ENCODE measurements around the gene ABRAXAS1. TPM values are rescaled to one million over a fixed set of nuclear protein-coding genes. Genes with fewer than 3 reads are reported as not detected.

The ABRAXAS1 gene
- polyA plus RNA-seq, 1 of the 3 experiments (the other 2 are of a cell fraction): 4.9 TPM

- TF ChIP-seq EP300 (IDR thresholded peaks at IDR 0.05; ENCODE audit: borderline replicate concordance in 1 of 2, low read depth in 1 of 2, low read length in 1 of 2) (no peak), MEF2A (IDR thresholded peaks at IDR 0.05; ENCODE audit: borderline replicate concordance, low read depth) (no peak), PBX3 (IDR thresholded peaks at IDR 0.05) (no peak), FOXM1 (IDR thresholded peaks at IDR 0.05; ENCODE audit: low read depth) (no peak), REST (IDR thresholded peaks at IDR 0.05; ENCODE audit: low read depth, low read length) (no peak), GABPA (IDR thresholded peaks at IDR 0.05; ENCODE audit: low read depth) (no peak), FOXJ3 (CRISPR knock-in tag; IDR thresholded peaks at IDR 0.05) (no peak), EZH2phosphoT487 (IDR thresholded peaks at IDR 0.05; ENCODE audit: borderline replicate concordance, low read depth) (no peak), GATA2 (CRISPR knock-in tag; IDR thresholded peaks at IDR 0.05) (no peak), RAD21 (IDR thresholded peaks at IDR 0.05; ENCODE audit: low read length) (no peak), NFIC (IDR thresholded peaks at IDR 0.05; ENCODE audit: borderline replicate concordance) (no peak), RCOR1 (IDR thresholded peaks at IDR 0.05; ENCODE audit: low read length) (no peak), ZBTB33 (IDR thresholded peaks at IDR 0.05; ENCODE audit: borderline replicate concordance, low read depth) (no peak), POLR2AphosphoS5 (IDR thresholded peaks at IDR 0.05; ENCODE audit: low read depth, low read length) (no peak), FOSL2 (IDR thresholded peaks at IDR 0.05; ENCODE audit: borderline replicate concordance, low read depth) (no peak)
- H3K27ac ChIP-seq (ENCODE audit: low read depth in 2 of 2, low read length in 1 of 2): no peak overlapping the region
- POLR2A ChIA-PET: no interaction called here
- no peaks in the 10 kb centered on the region for H3F3A ChIP-seq (replicated peaks; ENCODE audit: insufficient read depth)
- H2AFZ ChIP-seq (ENCODE audit: low read depth): no peak overlapping the region
- no peaks in the 10 kb centered on the region for H3K9me2 ChIP-seq
- no peaks in the 10 kb centered on the region for H3K4me1 ChIP-seq (ENCODE audit: control insufficient read depth in 1 of 2, insufficient read depth in 2 of 2, low read depth in 1 of 2, low read length in 1 of 2)
- no peaks in the 10 kb centered on the region for H3K79me2 ChIP-seq (ENCODE audit: insufficient read depth)
- H3K27me3 ChIP-seq (ENCODE audit: insufficient read depth): peaks cover 7% of the 10 kb centered on the region; the same call in 1 of the 2 replicates
- CTCF ChIA-PET: no interaction called here
- WGBS (ENCODE audit: low lambda C conversion rate): 6% methylated on average over 2 of the region's 3 CpGs
- H4K20me1 ChIP-seq (ENCODE audit: insufficient read depth): no peaks in the 10 kb centered on the region
- H3K4me3 ChIP-seq (ENCODE audit: low read depth in 2 of 2, low read length in 1 of 2): no peak overlapping the region
- H3K4me2 ChIP-seq: no peak overlapping the region
- no peaks in the 10 kb centered on the region for H3K36me3 ChIP-seq (replicated peaks in 1 of 2; ENCODE audit: control insufficient read depth in 1 of 2, insufficient read depth in 2 of 2, low read length in 1 of 2)
- H3K9me3 ChIP-seq: no peaks in the 10 kb centered on the region
- no peak for DNase-seq
- no peak overlapping the region for H3K9ac ChIP-seq
Measured at GRCh38 chr4:83516042-83516772, 31.3 kb upstream of the ABRAXAS1 start.

Measured in SK-N-SH (cell line).